ENCODE results near the gene TOP2B.

TOP2B gene

DNA sequence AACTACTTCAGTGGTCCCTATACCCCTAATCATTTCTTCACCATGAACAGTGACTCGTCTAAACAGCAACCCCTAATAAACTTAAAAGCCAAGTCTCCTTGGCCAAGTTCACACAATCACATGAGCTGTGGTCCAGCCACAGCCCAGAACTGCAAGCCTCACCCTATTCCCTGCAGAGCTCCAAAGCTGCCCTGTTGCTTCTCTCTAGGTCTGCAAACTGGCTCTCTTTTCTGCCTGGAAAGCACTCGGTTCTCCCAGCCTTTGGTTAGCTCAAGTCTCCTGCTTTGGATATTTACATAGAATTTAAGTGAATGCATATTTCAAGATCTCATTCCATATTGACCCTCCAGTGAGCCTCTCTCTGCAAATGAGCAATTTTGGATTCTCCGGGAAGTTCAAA lies 107.0 kb downstream of the TOP2B start:
- DNase-seq (ENCODE audit: low spot score) = no peak

DNA sequence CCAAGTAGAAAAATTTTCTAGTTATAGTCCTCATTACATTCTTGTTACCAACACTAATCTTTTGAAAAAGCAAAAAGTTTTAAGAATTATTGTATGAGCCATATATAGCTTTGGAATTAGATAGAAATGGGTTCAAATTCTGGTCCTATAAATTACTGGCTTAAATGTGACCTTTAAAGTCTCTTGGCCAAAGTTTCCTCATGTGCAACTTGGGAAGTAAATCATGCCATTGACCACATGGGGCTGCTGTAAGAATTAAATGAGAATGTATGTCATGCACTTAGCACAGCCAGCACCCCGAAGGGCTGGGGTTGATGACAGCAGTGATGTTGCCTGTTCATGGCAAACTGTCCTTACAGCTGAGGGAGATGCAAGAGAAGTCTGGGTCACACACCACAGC lies 108.3 kb downstream of the TOP2B start:
- DNase-seq (ENCODE audit: low spot score) = no peak

DNA sequence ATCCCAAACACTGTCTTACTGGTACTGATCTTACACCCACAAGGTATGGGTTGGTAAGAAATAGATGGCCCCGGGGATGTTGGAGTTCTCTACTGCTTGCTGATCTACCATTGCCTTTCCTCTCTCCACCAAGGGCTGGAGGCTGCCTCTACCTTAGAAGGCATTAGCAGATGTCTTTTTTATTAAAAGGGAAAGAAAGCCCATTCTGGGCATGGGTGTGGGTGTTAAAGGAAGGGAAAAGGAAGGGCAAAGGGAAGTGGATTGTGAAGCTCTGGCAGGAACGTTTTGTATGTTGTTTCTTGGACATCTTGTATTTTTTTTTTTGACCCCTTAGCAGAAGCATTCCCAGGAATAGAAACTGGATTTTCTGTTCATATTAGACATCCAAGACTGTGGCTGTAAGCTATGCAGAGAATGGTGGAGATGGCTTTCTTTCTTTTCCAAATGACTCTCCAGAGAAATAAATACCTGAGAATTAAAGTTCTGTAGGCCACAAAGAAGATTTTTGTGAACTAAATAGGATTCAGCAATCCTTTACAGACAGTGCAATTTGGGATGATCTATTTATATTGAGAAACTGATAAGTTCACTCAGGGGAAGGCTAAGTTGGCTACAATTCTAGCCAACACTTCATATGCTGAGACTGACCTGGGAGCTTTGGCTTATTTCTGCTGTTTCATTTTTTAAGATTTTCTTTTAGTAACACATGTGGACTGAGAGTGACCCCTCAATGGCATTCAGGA lies 108.8 kb downstream of the TOP2B start:
- no peak for DNase-seq (ENCODE audit: low spot score)

DNA sequence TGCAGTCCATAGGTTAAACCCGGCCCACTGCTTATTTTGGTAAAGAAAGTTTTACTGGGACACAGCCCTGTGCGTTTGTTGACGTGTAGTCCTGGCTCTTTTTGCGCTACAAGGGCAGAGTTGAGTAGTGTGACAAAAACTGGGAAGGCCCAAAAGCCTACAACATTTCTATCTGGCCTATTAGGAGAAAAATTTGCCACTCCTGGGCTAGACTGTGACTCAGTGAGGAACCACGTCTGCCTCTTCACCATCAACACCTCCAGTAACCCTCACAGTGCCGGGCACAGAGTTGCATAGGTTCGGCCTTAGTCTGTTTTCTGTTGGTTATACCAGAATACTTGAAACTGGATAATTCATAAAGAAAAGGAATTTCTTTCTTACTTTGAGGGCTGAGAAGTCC lies 110.3 kb downstream of the TOP2B start:
- no peak for DNase-seq (ENCODE audit: low spot score)

DNA sequence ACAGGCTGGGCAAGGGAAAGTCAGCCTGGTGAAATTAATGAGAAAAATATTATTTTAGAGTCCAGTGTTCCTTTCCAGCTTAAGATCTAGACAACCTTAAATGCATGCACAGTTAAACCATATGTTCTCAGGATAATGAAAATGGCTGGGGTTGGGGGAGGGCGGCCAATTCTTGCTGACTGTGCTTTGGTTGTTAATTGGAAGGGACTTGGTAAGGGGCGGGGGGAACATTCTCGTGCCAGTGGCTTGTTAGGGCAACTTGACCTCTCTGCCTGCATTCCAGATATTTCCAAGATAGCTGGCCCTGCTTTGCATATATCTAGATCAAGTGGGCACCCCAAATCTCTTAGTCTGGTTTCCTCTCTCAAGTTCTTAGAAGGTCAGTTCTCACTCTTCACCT lies 112.5 kb downstream of the TOP2B start:
- DNase-seq (ENCODE audit: low spot score) = no peak

DNA sequence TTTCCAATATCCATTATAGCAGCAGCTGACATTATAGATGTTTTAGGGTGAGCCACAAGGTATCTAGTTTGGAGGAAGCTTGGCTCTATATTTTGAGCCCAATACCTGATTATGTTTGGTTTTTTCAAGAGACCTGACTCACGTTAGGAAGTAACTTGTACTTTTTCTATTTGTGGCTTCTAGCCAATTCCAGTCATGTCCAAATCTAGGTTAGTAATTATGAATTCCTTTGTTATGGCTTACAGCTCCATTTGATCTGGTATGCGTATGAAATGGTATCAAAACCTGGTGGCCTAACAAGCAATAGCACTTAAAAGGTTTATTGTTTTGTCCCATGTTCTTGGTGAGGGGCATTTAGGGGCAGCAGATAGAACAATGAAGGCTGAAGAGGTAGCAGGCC lies 115.9 kb downstream of the TOP2B start:
- no peak for DNase-seq (ENCODE audit: low spot score)

DNA sequence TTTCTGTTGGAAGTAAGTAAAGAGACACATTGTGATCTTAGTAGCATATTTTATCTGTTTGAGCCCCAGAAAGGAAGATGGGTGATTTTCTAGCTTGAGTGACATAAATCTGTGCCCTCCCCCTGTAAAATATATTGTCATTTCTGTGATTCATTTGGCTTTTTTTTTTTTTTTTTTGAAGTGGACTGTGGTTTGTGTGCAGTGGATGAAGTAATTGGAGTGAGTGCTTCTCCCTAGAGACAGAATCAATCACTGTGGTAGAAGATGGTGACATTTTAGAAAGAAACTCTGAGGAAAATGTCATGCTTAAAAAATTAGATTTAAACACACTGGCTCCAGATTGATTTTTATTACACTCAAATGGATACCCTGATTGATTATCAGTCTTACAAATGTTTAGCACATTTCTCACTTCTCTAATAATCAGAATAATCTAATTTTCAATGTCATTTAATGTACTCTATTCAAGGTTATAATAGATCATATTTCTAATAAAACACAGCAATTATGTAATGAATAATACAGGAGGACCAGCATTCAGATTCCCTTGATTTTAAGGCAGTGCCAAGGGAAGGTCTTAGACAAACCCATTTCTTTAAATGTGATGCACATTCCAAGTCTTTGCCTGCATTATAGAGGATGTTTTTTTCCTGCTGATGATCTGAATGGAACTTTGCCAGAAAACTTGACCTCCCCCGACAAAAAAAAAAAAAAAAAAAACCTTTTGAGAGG lies 116.6 kb downstream of the TOP2B start:
- no peak for DNase-seq (ENCODE audit: low spot score)

Data from hepatic stellate cell (primary cell).